Endodermal cell (in vitro differentiated cells): ENCODE data around the gene ZNF783. TPM values are rescaled to one million over a fixed set of nuclear protein-coding genes. Genes with fewer than 3 reads are reported as not detected.
A peak's percentile ranks its signal among the peaks of the same experiment; 100 is the strongest.

ENCODE experiments used
- DNase-seq: peaks from one replicate; pipeline ENCODE4 v3.0.0-alpha.2; 2017
- H3K27ac ChIP-seq: 2 replicates; pipeline ENCODE4 v1.5.1; 2013; ENCODE audit warnings: mild to moderate bottlenecking, low read depth, low read length, moderate library complexity
- H3K27me3 ChIP-seq: 2 replicates; pipeline ENCODE4 v1.6.1; 2013; ENCODE audit warnings: mild to moderate bottlenecking, low read length, moderate library complexity; ENCODE audit not compliant: insufficient read depth, control insufficient read depth, poor library complexity, severe bottlenecking
- H3K36me3 ChIP-seq: 2 replicates; pipeline ENCODE4 v1.7.0; 2013; ENCODE audit warnings: mild to moderate bottlenecking, low read length, moderate library complexity; ENCODE audit not compliant: control insufficient read depth, insufficient read depth
- H3K4me1 ChIP-seq: one replicate; pipeline ENCODE4 v1.7.0; 2013; ENCODE audit warnings: low read length; ENCODE audit not compliant: control insufficient read depth, insufficient read depth
- H3K4me3 ChIP-seq: 2 replicates; pipeline ENCODE4 v1.5.1; 2013; ENCODE audit warnings: mild to moderate bottlenecking, low read length, moderate library complexity
- H3K9ac ChIP-seq: 2 replicates; pipeline ENCODE4 v1.6.1; 2013; ENCODE audit warnings: mild to moderate bottlenecking, low read length, moderate library complexity; ENCODE audit not compliant: poor library complexity, severe bottlenecking; ENCODE audit errors: extremely low read depth
- H3K9me3 ChIP-seq: 2 replicates; pipeline ENCODE4 v1.6.1; 2013; ENCODE audit warnings: mild to moderate bottlenecking, low read length, moderate library complexity; ENCODE audit not compliant: control insufficient read depth
- H3K27ac Mint-ChIP-seq: 2 replicates; pipeline ENCODE4 v1.8.0; 2020; ENCODE audit warnings: mixed read lengths
- H3K27me3 Mint-ChIP-seq: 2 replicates; pipeline ENCODE4 v1.8.0; 2021; ENCODE audit warnings: mild to moderate bottlenecking, mixed read lengths; ENCODE audit not compliant: insufficient read depth
- H3K36me3 Mint-ChIP-seq: 2 replicates; pipeline ENCODE4 v1.8.0; 2020; ENCODE audit warnings: low read depth, mixed read lengths
- H3K4me1 Mint-ChIP-seq: 2 replicates; pipeline ENCODE4 v1.8.0; 2020; ENCODE audit warnings: mixed read lengths
- H3K4me3 Mint-ChIP-seq: 2 replicates; pipeline ENCODE4 v1.8.0; 2020; ENCODE audit warnings: mild to moderate bottlenecking, moderate library complexity, mixed read lengths
- H3K9me3 Mint-ChIP-seq: 2 replicates; pipeline ENCODE4 v1.8.0; 2020; ENCODE audit warnings: mild to moderate bottlenecking, mixed read lengths
- WGBS, 2 experiments: methylation state at CpG; one replicate each; pipeline versions ENCODE4 v1.1.5 to v1.1.7; 2013; ENCODE audit warnings: missing lambda C conversion rate in 2 of 2, mixed read lengths in 1 of 2; ENCODE audit not compliant: insufficient coverage in 1 of 2, insufficient read length in 1 of 2; 5-methylcytosine and 5-hydroxymethylcytosine counted together
- total RNA-seq, 2 donors: library from RNA; stranded (reverse); fragmentation: NEBNext Ultra II Directional in 1 of 2; extraction: Animal tissue kit (Norgen Biotek cat#: 25700) in 1 of 2; gene quantifications; 2 replicates in 1 of 2; 3 replicates in 1 of 2; pipeline ENCODE4 v1.2.1, GENCODE V29; 2021
- TF ChIP-seq, protein P1 (sequence below): fragments of 200-600 bp; sonication (generic); conservative IDR thresholded peaks from 2 replicates; pipeline ENCODE4 v1.5.0; 2021; ENCODE audit warnings: antibody characterized with exemption, mild to moderate bottlenecking

ZNF783 gene
- total RNA-seq, 2 donors from 2014 or later: 12.1 to 13.2 TPM

DNA sequence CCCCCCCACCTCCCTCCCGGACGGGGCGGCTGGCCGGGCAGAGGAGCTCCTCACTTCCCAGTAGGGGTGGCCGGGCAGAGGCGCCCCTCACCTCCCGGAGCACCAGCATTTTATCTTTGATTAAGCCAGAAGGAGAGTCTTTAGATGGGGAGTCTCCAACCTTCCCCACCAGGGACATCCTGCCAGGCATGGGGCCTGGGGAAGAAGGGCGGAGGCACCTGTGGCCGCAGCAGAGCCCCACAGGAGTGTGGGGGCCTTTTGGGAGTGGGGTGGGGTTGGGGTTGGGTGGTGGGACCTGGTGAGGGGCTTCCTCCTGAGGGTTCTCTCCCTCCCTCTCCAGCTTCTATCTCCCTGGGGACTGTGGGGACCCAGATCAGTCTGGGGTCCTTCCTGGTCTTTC is 18.2 kb downstream of the ZNF783 start:
- H3K9ac ChIP-seq: no peak overlapping the region
- H3K9me3 Mint-ChIP-seq: no peaks in the 10 kb centered on the region
- H3K27me3 Mint-ChIP-seq: peaks cover 9% of the 10 kb centered on the region
- no peaks in the 10 kb centered on the region for H3K27me3 ChIP-seq
- TF ChIP-seq, protein P1, sequence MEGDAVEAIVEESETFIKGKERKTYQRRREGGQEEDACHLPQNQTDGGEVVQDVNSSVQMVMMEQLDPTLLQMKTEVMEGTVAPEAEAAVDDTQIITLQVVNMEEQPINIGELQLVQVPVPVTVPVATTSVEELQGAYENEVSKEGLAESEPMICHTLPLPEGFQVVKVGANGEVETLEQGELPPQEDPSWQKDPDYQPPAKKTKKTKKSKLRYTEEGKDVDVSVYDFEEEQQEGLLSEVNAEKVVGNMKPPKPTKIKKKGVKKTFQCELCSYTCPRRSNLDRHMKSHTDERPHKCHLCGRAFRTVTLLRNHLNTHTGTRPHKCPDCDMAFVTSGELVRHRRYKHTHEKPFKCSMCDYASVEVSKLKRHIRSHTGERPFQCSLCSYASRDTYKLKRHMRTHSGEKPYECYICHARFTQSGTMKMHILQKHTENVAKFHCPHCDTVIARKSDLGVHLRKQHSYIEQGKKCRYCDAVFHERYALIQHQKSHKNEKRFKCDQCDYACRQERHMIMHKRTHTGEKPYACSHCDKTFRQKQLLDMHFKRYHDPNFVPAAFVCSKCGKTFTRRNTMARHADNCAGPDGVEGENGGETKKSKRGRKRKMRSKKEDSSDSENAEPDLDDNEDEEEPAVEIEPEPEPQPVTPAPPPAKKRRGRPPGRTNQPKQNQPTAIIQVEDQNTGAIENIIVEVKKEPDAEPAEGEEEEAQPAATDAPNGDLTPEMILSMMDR: no peak
- DNase-seq: peak; percentile 18
- peaks cover 18% of the 10 kb centered on the region for H3K36me3 ChIP-seq
- H3K4me3 Mint-ChIP-seq: no peak overlapping the region
- H3K4me1 Mint-ChIP-seq: no peaks in the 10 kb centered on the region
- no peak overlapping the region for H3K27ac Mint-ChIP-seq
- whole genome bisulfite sequencing, 2 experiments: 87% methylated on average over 8 of the region's 9 CpGs; no CpG with 5 or more reads in 1 of the 2 experiments
- no peaks in the 10 kb centered on the region for H3K4me1 ChIP-seq
- H3K4me3 ChIP-seq: no peak overlapping the region
- H3K9me3 ChIP-seq: no peaks in the 10 kb centered on the region
- peaks cover 46% of the 10 kb centered on the region for H3K36me3 Mint-ChIP-seq
- no peak overlapping the region for H3K27ac ChIP-seq

DNA sequence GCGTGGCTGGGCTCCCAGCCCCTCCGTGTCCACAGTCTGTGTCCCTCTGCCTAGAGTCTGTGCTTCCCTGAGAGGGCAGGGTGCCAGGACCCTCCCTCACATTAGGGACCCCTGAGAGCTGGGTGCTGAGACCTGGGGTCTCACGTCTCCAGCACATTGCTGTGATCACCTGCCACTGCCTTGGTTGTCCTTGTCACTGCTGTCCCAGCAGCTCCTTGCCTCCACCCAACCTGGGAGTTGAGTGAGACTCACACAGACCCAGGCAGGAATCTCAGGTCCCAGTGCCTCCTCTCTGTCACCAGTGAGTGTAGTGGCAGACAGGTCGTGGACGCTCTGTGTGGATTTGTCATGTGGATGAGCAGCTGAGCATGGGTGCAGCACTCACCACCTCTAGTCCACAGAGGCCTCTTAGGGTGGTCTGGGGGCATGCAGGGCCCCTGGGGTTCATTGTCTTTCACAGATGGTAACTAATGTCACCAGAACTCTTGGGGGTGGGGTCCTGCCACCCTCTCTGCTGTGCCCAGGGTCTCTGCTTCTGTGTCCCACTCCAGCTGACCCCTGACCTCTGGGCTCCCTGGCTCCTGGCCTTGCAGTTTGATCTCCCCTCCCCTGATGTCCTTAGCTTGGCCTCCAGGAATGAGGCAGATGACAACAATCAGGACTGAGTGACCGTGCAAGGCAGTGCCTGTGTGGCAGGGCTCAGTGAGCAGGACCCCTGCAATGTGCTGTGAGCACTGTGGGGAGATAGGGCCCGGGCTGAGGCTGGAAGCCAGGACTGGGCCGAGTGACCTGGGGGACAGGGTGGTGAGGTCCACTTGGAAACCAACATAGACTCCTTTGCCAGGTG is 18.9 kb downstream of the ZNF783 start:
- H3K36me3 ChIP-seq: peaks cover 18% of the 10 kb centered on the region
- DNase-seq: no peak
- H3K27me3 ChIP-seq: no peaks in the 10 kb centered on the region
- H3K27ac Mint-ChIP-seq: no peak overlapping the region
- peaks cover 12% of the 10 kb centered on the region for H3K27me3 Mint-ChIP-seq
- no peak overlapping the region for H3K9ac ChIP-seq
- no peak overlapping the region for H3K27ac ChIP-seq
- no peaks in the 10 kb centered on the region for H3K4me1 ChIP-seq
- H3K4me3 ChIP-seq: no peak overlapping the region
- 91 to 98% methylated on average over 6 to 8 of the region's 8 CpGs for WGBS, 2 experiments
- H3K9me3 Mint-ChIP-seq: no peaks in the 10 kb centered on the region
- H3K36me3 Mint-ChIP-seq: peaks cover 45% of the 10 kb centered on the region
- TF ChIP-seq, protein P1: no peak
- no peaks in the 10 kb centered on the region for H3K9me3 ChIP-seq
- H3K4me1 Mint-ChIP-seq: peaks cover 4% of the 10 kb centered on the region
- no peak overlapping the region for H3K4me3 Mint-ChIP-seq

DNA sequence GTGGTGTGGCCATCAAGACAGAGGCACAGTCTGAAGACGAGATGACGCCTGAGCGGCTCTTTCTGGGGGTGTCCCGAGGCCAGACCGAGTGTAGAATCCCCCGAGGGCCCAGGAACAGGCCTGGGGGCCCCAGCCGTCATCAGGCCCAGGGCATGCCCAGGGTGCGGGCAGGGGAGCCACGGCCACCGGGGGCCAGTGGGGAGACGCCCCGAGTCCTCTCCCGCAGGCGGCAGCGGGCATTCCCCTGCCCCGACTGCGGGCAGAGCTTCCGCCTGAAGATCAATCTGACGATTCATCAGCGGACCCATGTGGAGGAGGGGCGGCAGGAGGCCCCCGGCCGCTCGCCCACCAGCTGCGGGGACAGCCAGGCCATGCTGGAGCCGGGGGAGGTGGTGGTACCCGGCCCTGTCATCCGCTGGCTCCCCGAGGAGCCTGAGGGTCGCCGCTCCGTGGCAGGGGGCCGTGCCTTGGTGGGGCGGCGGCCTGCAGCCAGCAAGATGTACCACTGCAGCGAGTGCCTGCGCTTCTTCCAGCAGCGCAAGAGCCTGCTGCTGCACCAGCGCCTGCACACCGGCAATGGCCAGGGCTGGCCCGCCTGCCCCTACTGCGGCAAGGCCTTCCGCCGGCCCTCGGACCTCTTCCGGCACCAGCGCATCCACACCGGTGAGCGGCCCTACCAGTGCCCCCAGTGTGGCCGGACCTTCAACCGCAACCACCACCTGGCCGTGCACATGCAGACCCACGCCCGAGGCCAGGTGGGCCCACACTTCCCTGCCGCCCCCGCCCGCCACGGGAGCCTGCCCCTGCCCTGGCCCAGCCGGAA is 19.7 kb downstream of the ZNF783 start:
- no peaks in the 10 kb centered on the region for H3K4me1 ChIP-seq
- H3K4me3 Mint-ChIP-seq: no peak overlapping the region
- TF ChIP-seq, protein P1: no peak
- H3K27me3 Mint-ChIP-seq: peaks cover 15% of the 10 kb centered on the region
- no peaks in the 10 kb centered on the region for H3K9me3 ChIP-seq
- no peaks in the 10 kb centered on the region for H3K9me3 Mint-ChIP-seq
- DNase-seq: no peak
- no peak overlapping the region for H3K27ac ChIP-seq
- 93 to 98% methylated on average over 22 to 59 of the region's 59 CpGs for WGBS, 2 experiments
- peaks cover 4% of the 10 kb centered on the region for H3K4me1 Mint-ChIP-seq
- no peak overlapping the region for H3K4me3 ChIP-seq
- H3K36me3 ChIP-seq: peaks cover 18% of the 10 kb centered on the region
- peaks cover 40% of the 10 kb centered on the region for H3K36me3 Mint-ChIP-seq
- no peak overlapping the region for H3K27ac Mint-ChIP-seq
- H3K27me3 ChIP-seq: no peaks in the 10 kb centered on the region
- no peak overlapping the region for H3K9ac ChIP-seq
